OCI-LY1 (cell line): ENCODE measurements around the gene C11orf87.

ENCODE experiments used
- H2AFZ ChIP-seq: fragments of 200-600 bp; sonication (generic), shearing (Covaris generic); 2 replicates; pipeline ENCODE4 v1.6.0; 2014; ENCODE audit warnings: antibody characterized with exemption, mild to moderate bottlenecking, low read length
- H3F3A ChIP-seq: fragments of 200-600 bp; sonication (generic), shearing (Covaris generic); 2 replicates; pipeline ENCODE4 v1.6.0; 2014; ENCODE audit warnings: mild to moderate bottlenecking, antibody characterized with exemption, low read length, moderate library complexity; ENCODE audit not compliant: insufficient read depth
- H3K27ac ChIP-seq: fragments of 200-600 bp; sonication (generic); 2 replicates; pipeline ENCODE4 v1.5.1; 2014; ENCODE audit warnings: low read length, mixed run types, mild to moderate bottlenecking, low read depth; ENCODE audit not compliant: poor library complexity, severe bottlenecking
- H3K27me3 ChIP-seq: fragments of 200-600 bp; sonication (generic); 2 replicates; pipeline ENCODE4 v1.6.0; 2014; ENCODE audit warnings: antibody characterized with exemption, mild to moderate bottlenecking, low read length, moderate library complexity; ENCODE audit not compliant: insufficient read depth
- H3K36me3 ChIP-seq: fragments of 200-600 bp; sonication (generic); 2 replicates; pipeline ENCODE4 v1.6.1; 2014; ENCODE audit warnings: mild to moderate bottlenecking, antibody characterized with exemption, low read length, moderate library complexity, mixed read lengths; ENCODE audit not compliant: insufficient read depth
- H3K4me1 ChIP-seq: fragments of 200-600 bp; sonication (generic); 2 replicates; pipeline ENCODE4 v1.5.1; 2014; ENCODE audit warnings: mild to moderate bottlenecking, low read length, moderate library complexity; ENCODE audit not compliant: insufficient read depth, severe bottlenecking
- H3K4me2 ChIP-seq: fragments of 200-600 bp; sonication (generic), shearing (Covaris generic); 2 replicates; pipeline ENCODE4 v1.6.1; 2014; ENCODE audit warnings: low read length
- H3K4me3 ChIP-seq: fragments of 200-600 bp; sonication (generic); 2 replicates; pipeline ENCODE4 v1.5.1; 2014; ENCODE audit warnings: low read length, low read depth, mild to moderate bottlenecking, mixed read lengths; ENCODE audit not compliant: poor library complexity, severe bottlenecking
- H3K79me2 ChIP-seq: fragments of 200-600 bp; shearing (Covaris generic); 2 replicates; pipeline ENCODE4 v1.6.1; 2016; ENCODE audit warnings: mixed run types, low read length, mixed read lengths; ENCODE audit not compliant: insufficient read depth
- H3K9ac ChIP-seq: fragments of 200-600 bp; sonication (generic), shearing (Covaris generic); 2 replicates; pipeline ENCODE4 v1.6.1; 2014; ENCODE audit warnings: mild to moderate bottlenecking, low read length, mixed read lengths
- H3K9me2 ChIP-seq: fragments of 200-600 bp; sonication (generic), shearing (Covaris generic); 2 replicates; pipeline ENCODE4 v1.6.1; 2014; ENCODE audit warnings: low read depth, mild to moderate bottlenecking, low read length, mixed read lengths
- H3K9me3 ChIP-seq: fragments of 200-600 bp; shearing (Covaris generic); 2 replicates; pipeline ENCODE4 v1.6.1; 2014; ENCODE audit warnings: low read length, mixed read lengths
- H4K20me1 ChIP-seq: fragments of 200-600 bp; sonication (generic), shearing (Covaris generic); 2 replicates; pipeline ENCODE4 v1.6.0; 2016; ENCODE audit warnings: mild to moderate bottlenecking, low read length; ENCODE audit not compliant: insufficient read depth
- CTCF ChIP-seq: fragments of 200-600 bp; sonication (generic), shearing (Covaris generic); IDR thresholded peaks from 2 replicates; pipeline ENCODE4 v1.5.1; 2017; ENCODE audit warnings: mild to moderate bottlenecking, antibody characterized with exemption, low read length, moderate library complexity, mixed read lengths
- EZH2 ChIP-seq: fragments of 200-600 bp; sonication (generic), shearing (Covaris generic); IDR thresholded peaks from 2 replicates; pipeline ENCODE4 v1.8.0; 2017; ENCODE audit warnings: borderline replicate concordance, mixed run types, mild to moderate bottlenecking, antibody characterized with exemption, low read length, moderate library complexity, mixed read lengths

Gene C11orf87

GRCh38 chr11:109435121-109435742 is 13.2 kb downstream of the C11orf87 start:
- TF ChIP-seq CTCF, result no peak
- no peak for TF ChIP-seq EZH2
- Histone ChIP-seq H3K4me1 (no peaks in the 10 kb centered on the region), H3K4me2 (no peak overlapping the region), H3K4me3 (no peak overlapping the region), H3F3A (no peaks in the 10 kb centered on the region), H2AFZ (no peak overlapping the region), H4K20me1 (no peaks in the 10 kb centered on the region), H3K27ac (no peak overlapping the region), H3K36me3 (no peaks in the 10 kb centered on the region), H3K9me2 (no peaks in the 10 kb centered on the region), H3K79me2 (no peaks in the 10 kb centered on the region), H3K27me3 (no peaks in the 10 kb centered on the region), H3K9me3 (no peaks in the 10 kb centered on the region), H3K9ac (no peak overlapping the region)

- Histone ChIP-seq H3K36me3 (no peaks in the 10 kb centered on the region), H3K79me2 (no peaks in the 10 kb centered on the region), H3F3A (no peaks in the 10 kb centered on the region), H3K4me1 (no peaks in the 10 kb centered on the region), H3K4me2 (no peak overlapping the region), H3K9ac (no peak overlapping the region), H3K27ac (no peak overlapping the region), H3K27me3 (no peaks in the 10 kb centered on the region), H4K20me1 (no peaks in the 10 kb centered on the region), H3K9me2 (no peaks in the 10 kb centered on the region), H3K4me3 (no peak overlapping the region), H2AFZ (no peak overlapping the region), H3K9me3 (no peaks in the 10 kb centered on the region)
- TF ChIP-seq EZH2 (no peak), CTCF (no peak)
Measured at GRCh38 chr11:109439684-109440083, 17.7 kb downstream of the C11orf87 start.

- Histone ChIP-seq H3F3A (no peaks in the 10 kb centered on the region), H3K4me3 (no peak overlapping the region), H3K36me3 (no peaks in the 10 kb centered on the region), H4K20me1 (no peaks in the 10 kb centered on the region), H3K9me2 (no peaks in the 10 kb centered on the region), H3K9ac (no peak overlapping the region), H3K79me2 (no peaks in the 10 kb centered on the region), H3K27ac (no peak overlapping the region), H2AFZ (no peak overlapping the region), H3K9me3 (no peaks in the 10 kb centered on the region), H3K27me3 (no peaks in the 10 kb centered on the region), H3K4me2 (no peak overlapping the region), H3K4me1 (no peaks in the 10 kb centered on the region)
- no peak for TF ChIP-seq CTCF
Measured at GRCh38 chr11:109443052-109443451, 21.1 kb downstream of the C11orf87 start.
